ENCODE data around the gene BLID. TPM values are rescaled to one million over a fixed set of nuclear protein-coding genes. Genes with fewer than 3 reads are reported as not detected.

Gene BLID
- total RNA-seq, 2 experiments from 2014 or later, result not detected

GRCh38 chr11:122109932-122110331 lies 6.1 kb downstream of the BLID start:
- H3K36me3 Mint-ChIP-seq (ENCODE audit: low read depth), result no peaks in the 10 kb centered on the region
- ATAC-seq, result no peak
- H3K4me1 Mint-ChIP-seq (ENCODE audit: low read depth), result no peaks in the 10 kb centered on the region
- H3K9me3 Mint-ChIP-seq (ENCODE audit: insufficient read depth), result no peaks in the 10 kb centered on the region
- no peaks in the 10 kb centered on the region for H3K27me3 Mint-ChIP-seq (ENCODE audit: low read depth)
- ChIA-PET CTCF (no interaction called here), POLR2A (no interaction called here)
- no peak overlapping the region for H3K27ac Mint-ChIP-seq
- no peak overlapping the region for H3K4me3 Mint-ChIP-seq
- no peak for DNase-seq

GRCh38 chr11:122108828-122109227 lies 7.2 kb downstream of the BLID start:
- Mint-ChIP-seq H3K36me3 (ENCODE audit: low read depth) (no peaks in the 10 kb centered on the region), H3K4me1 (ENCODE audit: low read depth) (no peaks in the 10 kb centered on the region), H3K4me3 (no peak overlapping the region), H3K9me3 (ENCODE audit: insufficient read depth) (no peaks in the 10 kb centered on the region), H3K27me3 (ENCODE audit: low read depth) (no peaks in the 10 kb centered on the region), H3K27ac (no peak overlapping the region)
- POLR2A ChIA-PET, result no interaction called here
- ATAC-seq (no peak), DNase-seq (no peak)
- CTCF ChIA-PET, result interaction anchor here (0.7 to 1.9 kb wide), 6 partner anchors 11 to 107 kb away, joined by 3 to 5 read pairs (median 3); no protein-coding TSS in a partner anchor

GRCh38 chr11:122108192-122108799 lies 7.7 kb downstream of the BLID start:
- CTCF ChIA-PET, result interaction anchor here (0.7 to 1.9 kb wide), 7 partner anchors 10 to 107 kb away, joined by 3 to 5 read pairs (median 3); no protein-coding TSS in a partner anchor
- no peaks in the 10 kb centered on the region for H3K9me3 Mint-ChIP-seq (ENCODE audit: insufficient read depth)
- no peaks in the 10 kb centered on the region for H3K36me3 Mint-ChIP-seq (ENCODE audit: low read depth)
- H3K27me3 Mint-ChIP-seq (ENCODE audit: low read depth), result no peaks in the 10 kb centered on the region
- no peak overlapping the region for H3K4me3 Mint-ChIP-seq
- DNase-seq (peak; percentile 25), ATAC-seq (no peak)
- POLR2A ChIA-PET, result no interaction called here
- H3K27ac Mint-ChIP-seq, result no peak overlapping the region
- H3K4me1 Mint-ChIP-seq (ENCODE audit: low read depth), result no peaks in the 10 kb centered on the region

GRCh38 chr11:122107566-122107965 lies 8.4 kb downstream of the BLID start:
- DNase-seq, result no peak
- no peak for ATAC-seq
- no peaks in the 10 kb centered on the region for H3K36me3 Mint-ChIP-seq (ENCODE audit: low read depth)
- no peak overlapping the region for H3K27ac Mint-ChIP-seq
- H3K27me3 Mint-ChIP-seq (ENCODE audit: low read depth), result no peaks in the 10 kb centered on the region
- no peaks in the 10 kb centered on the region for H3K4me1 Mint-ChIP-seq (ENCODE audit: low read depth)
- ChIA-PET POLR2A (no interaction called here), CTCF (interaction anchor here (1.1 to 1.9 kb wide), 3 partner anchors 51 to 108 kb away, joined by 3 to 5 read pairs (median 4); no protein-coding TSS in a partner anchor)
- H3K9me3 Mint-ChIP-seq (ENCODE audit: insufficient read depth), result no peaks in the 10 kb centered on the region
- no peak overlapping the region for H3K4me3 Mint-ChIP-seq

- POLR2A ChIA-PET, result interaction anchor here (1.0 kb wide), 1 partner anchor 345 kb away, joined by 3 read pairs; no protein-coding TSS in a partner anchor
Measured at GRCh38 chr11:122107045-122107444, 9.0 kb downstream of the BLID start.

GRCh38 chr11:122105044-122105758 lies 10.8 kb downstream of the BLID start:
- Mint-ChIP-seq H3K36me3 (ENCODE audit: low read depth) (no peaks in the 10 kb centered on the region), H3K9me3 (ENCODE audit: insufficient read depth) (no peaks in the 10 kb centered on the region), H3K27ac (no peak overlapping the region), H3K4me3 (no peak overlapping the region), H3K4me1 (ENCODE audit: low read depth) (peaks cover 5% of the 10 kb centered on the region), H3K27me3 (ENCODE audit: low read depth) (peaks cover under 1% of the 10 kb centered on the region)
- ATAC-seq (no peak), DNase-seq (no peak)
- POLR2A ChIA-PET, result no interaction called here
- CTCF ChIA-PET, result no interaction called here

More at GRCh38 chr11:122107045-122107444, 9.0 kb downstream of the BLID start:
- Mint-ChIP-seq H3K27ac (no peak overlapping the region), H3K9me3 (ENCODE audit: insufficient read depth) (no peaks in the 10 kb centered on the region), H3K4me1 (ENCODE audit: low read depth) (no peaks in the 10 kb centered on the region), H3K27me3 (ENCODE audit: low read depth) (no peaks in the 10 kb centered on the region), H3K4me3 (no peak overlapping the region), H3K36me3 (ENCODE audit: low read depth) (no peaks in the 10 kb centered on the region)
- CTCF ChIA-PET, result interaction anchor here (1.9 kb wide), 1 partner anchor 109 kb away, joined by 5 read pairs; no protein-coding TSS in a partner anchor
- ATAC-seq, result no peak
- DNase-seq, result no peak

GRCh38 chr11:122104341-122104740 lies 11.7 kb downstream of the BLID start:
- Mint-ChIP-seq H3K36me3 (ENCODE audit: low read depth) (no peaks in the 10 kb centered on the region), H3K4me1 (ENCODE audit: low read depth) (peaks cover 5% of the 10 kb centered on the region), H3K9me3 (ENCODE audit: insufficient read depth) (no peaks in the 10 kb centered on the region), H3K27ac (no peak overlapping the region), H3K27me3 (ENCODE audit: low read depth) (peaks cover 7% of the 10 kb centered on the region), H3K4me3 (no peak overlapping the region)
- DNase-seq (no peak), ATAC-seq (no peak)
- POLR2A ChIA-PET, result no interaction called here
- CTCF ChIA-PET, result no interaction called here

- no peak for DNase-seq
- ChIA-PET CTCF (no interaction called here), POLR2A (interaction anchor here (0.6 kb wide), 1 partner anchor 375 kb away, joined by 3 read pairs; no protein-coding TSS in a partner anchor)
- Mint-ChIP-seq H3K36me3 (ENCODE audit: low read depth) (no peaks in the 10 kb centered on the region), H3K27me3 (ENCODE audit: low read depth) (peaks cover 9% of the 10 kb centered on the region), H3K4me1 (ENCODE audit: low read depth) (peaks cover 5% of the 10 kb centered on the region), H3K4me3 (no peak overlapping the region), H3K9me3 (ENCODE audit: insufficient read depth) (no peaks in the 10 kb centered on the region), H3K27ac (no peak overlapping the region)
- ATAC-seq, result no peak
Measured at GRCh38 chr11:122103726-122104125, 12.3 kb downstream of the BLID start.

GRCh38 chr11:122103321-122103720 lies 12.7 kb downstream of the BLID start:
- H3K9me3 Mint-ChIP-seq (ENCODE audit: insufficient read depth), result no peaks in the 10 kb centered on the region
- H3K27ac Mint-ChIP-seq, result no peak overlapping the region
- peaks cover 5% of the 10 kb centered on the region for H3K4me1 Mint-ChIP-seq (ENCODE audit: low read depth)
- DNase-seq (no peak), ATAC-seq (no peak)
- H3K4me3 Mint-ChIP-seq, result no peak overlapping the region
- H3K36me3 Mint-ChIP-seq (ENCODE audit: low read depth), result no peaks in the 10 kb centered on the region
- CTCF ChIA-PET, result no interaction called here
- peaks cover 10% of the 10 kb centered on the region for H3K27me3 Mint-ChIP-seq (ENCODE audit: low read depth)
- POLR2A ChIA-PET, result interaction anchor here (0.6 kb wide), 1 partner anchor 375 kb away, joined by 3 read pairs; no protein-coding TSS in a partner anchor

GRCh38 chr11:122102426-122102825 lies 13.6 kb downstream of the BLID start:
- DNase-seq (no peak), ATAC-seq (no peak)
- ChIA-PET CTCF (no interaction called here), POLR2A (no interaction called here)
- H3K27ac Mint-ChIP-seq, result no peak overlapping the region
- H3K9me3 Mint-ChIP-seq (ENCODE audit: insufficient read depth), result no peaks in the 10 kb centered on the region
- H3K36me3 Mint-ChIP-seq (ENCODE audit: low read depth), result no peaks in the 10 kb centered on the region
- peaks cover 5% of the 10 kb centered on the region for H3K4me1 Mint-ChIP-seq (ENCODE audit: low read depth)
- H3K27me3 Mint-ChIP-seq (ENCODE audit: low read depth), result peaks cover 18% of the 10 kb centered on the region
- no peak overlapping the region for H3K4me3 Mint-ChIP-seq

GRCh38 chr11:122101625-122102291 lies 14.3 kb downstream of the BLID start:
- ChIA-PET POLR2A (no interaction called here), CTCF (interaction anchor here (1.0 kb wide), 1 partner anchor 157 kb away, joined by 3 read pairs; no protein-coding TSS in a partner anchor)
- Mint-ChIP-seq H3K36me3 (ENCODE audit: low read depth) (no peaks in the 10 kb centered on the region), H3K27me3 (ENCODE audit: low read depth) (peaks cover 18% of the 10 kb centered on the region), H3K27ac (no peak overlapping the region), H3K4me3 (no peak overlapping the region), H3K9me3 (ENCODE audit: insufficient read depth) (no peaks in the 10 kb centered on the region), H3K4me1 (ENCODE audit: low read depth) (peaks cover 5% of the 10 kb centered on the region)
- ATAC-seq, result no peak
- no peak for DNase-seq

GRCh38 chr11:122100756-122101080 lies 15.3 kb downstream of the BLID start:
- H3K36me3 Mint-ChIP-seq (ENCODE audit: low read depth), result no peaks in the 10 kb centered on the region
- ChIA-PET CTCF (no interaction called here), POLR2A (no interaction called here)
- H3K27ac Mint-ChIP-seq, result no peak overlapping the region
- no peaks in the 10 kb centered on the region for H3K9me3 Mint-ChIP-seq (ENCODE audit: insufficient read depth)
- no peak for DNase-seq
- no peak for ATAC-seq
- peaks cover 5% of the 10 kb centered on the region for H3K4me1 Mint-ChIP-seq (ENCODE audit: low read depth)
- no peak overlapping the region for H3K4me3 Mint-ChIP-seq
- H3K27me3 Mint-ChIP-seq (ENCODE audit: low read depth), result peaks cover 18% of the 10 kb centered on the region

Data from activated CD8-positive, alpha-beta T cell treated with anti-CD3 and anti-CD28 coated beads, Interleukin-2, amount 10 ng/mL, durations not matched to agents 7 days and 5 days (primary cell).